Mesendoderm (in vitro differentiated cells): ENCODE results near the gene TENT5A.

ENCODE experiments used
- DNase-seq: peaks from one replicate; pipeline ENCODE4 v3.0.0; 2013
- H2AK5ac ChIP-seq: 2 replicates; pipeline ENCODE4 v1.6.1; 2013; ENCODE audit warnings: low read length, inconsistent platforms
- H2BK120ac ChIP-seq: 2 replicates; pipeline ENCODE4 v1.6.1; 2013; ENCODE audit warnings: low read depth, mild to moderate bottlenecking, low read length, moderate library complexity, mixed read lengths
- H2BK15ac ChIP-seq: replicated peaks from 2 replicates; pipeline ENCODE4 v1.6.1; 2013; ENCODE audit warnings: low read depth, mild to moderate bottlenecking, moderate library complexity
- H2BK5ac ChIP-seq: 2 replicates; pipeline ENCODE4 v1.6.1; 2013; ENCODE audit warnings: low read length, inconsistent platforms
- H3K18ac ChIP-seq: 2 replicates; pipeline ENCODE4 v1.6.1; 2013; ENCODE audit warnings: mild to moderate bottlenecking, low read length, mixed read lengths
- H3K23ac ChIP-seq: one replicate; pipeline ENCODE4 v1.6.1; 2013; ENCODE audit warnings: low read length
- H3K27ac ChIP-seq: 2 replicates; pipeline ENCODE4 v1.5.1; 2013; ENCODE audit warnings: low read depth, mild to moderate bottlenecking, inconsistent platforms, low read length, moderate library complexity
- H3K27me3 ChIP-seq: 2 replicates; pipeline ENCODE4 v1.6.1; 2013; ENCODE audit warnings: low read length, control low read depth, mild to moderate bottlenecking, inconsistent platforms; ENCODE audit not compliant: insufficient read depth, poor library complexity
- H3K36me3 ChIP-seq: 2 replicates; pipeline ENCODE4 v1.6.1; 2013; ENCODE audit warnings: low read length, inconsistent platforms; ENCODE audit not compliant: control insufficient read depth, insufficient read depth
- H3K4ac ChIP-seq: one replicate; pipeline ENCODE4 v1.6.1; 2013; ENCODE audit warnings: low read depth, mild to moderate bottlenecking, low read length, moderate library complexity
- H3K4me1 ChIP-seq: 2 replicates; pipeline ENCODE4 v1.6.1; 2013; ENCODE audit warnings: low read depth, low read length, inconsistent platforms; ENCODE audit not compliant: control insufficient read depth
- H3K4me2 ChIP-seq: 2 replicates; pipeline ENCODE4 v1.6.1; 2013; ENCODE audit warnings: low read length
- H3K4me3 ChIP-seq: 2 replicates; pipeline ENCODE4 v1.5.1; 2013; ENCODE audit warnings: mild to moderate bottlenecking, low read length
- H3K56ac ChIP-seq: one replicate; pipeline ENCODE4 v1.6.1; 2013; ENCODE audit warnings: low read length
- H3K79me1 ChIP-seq: 2 replicates; pipeline ENCODE4 v1.6.1; 2013; ENCODE audit warnings: low read length, inconsistent platforms
- H3K79me2 ChIP-seq: 2 replicates; pipeline ENCODE4 v1.6.1; 2013; ENCODE audit warnings: mild to moderate bottlenecking, low read length; ENCODE audit not compliant: control insufficient read depth, insufficient read depth
- H3K9ac ChIP-seq: 2 replicates; pipeline ENCODE4 v1.6.1; 2013; ENCODE audit warnings: low read length, inconsistent platforms
- H4K5ac ChIP-seq: one replicate; pipeline ENCODE4 v1.6.1; 2013; ENCODE audit warnings: low read length
- H4K8ac ChIP-seq: one replicate; pipeline ENCODE4 v1.6.1; 2013; ENCODE audit warnings: low read depth, mild to moderate bottlenecking, control low read depth, low read length, moderate library complexity
- WGBS: extraction: QIAGEN DNeasy Blood & Tissue Kit; methylation state at CpG from one replicate; pipeline ENCODE4 v1.1.7; 2013; ENCODE audit warnings: low lambda C conversion rate, missing lambda C conversion rate; ENCODE audit not compliant: insufficient coverage; ENCODE audit errors: extremely low coverage; 5-methylcytosine and 5-hydroxymethylcytosine counted together

Gene TENT5A

GRCh38 chr6:81749707-81750106, 2.8 kb downstream of the TENT5A start:
- Histone ChIP-seq H4K5ac (no peak overlapping the region), H3K4me3 (no peak overlapping the region), H3K79me2 (no peaks in the 10 kb centered on the region), H3K4me1 (no peaks in the 10 kb centered on the region), H3K4ac (no peak overlapping the region), H2BK15ac (no peak overlapping the region), H3K4me2 (no peak overlapping the region), H3K27me3 (no peaks in the 10 kb centered on the region), H2BK120ac (no peak overlapping the region), H3K79me1 (no peaks in the 10 kb centered on the region), H3K18ac (no peak overlapping the region), H2AK5ac (no peak overlapping the region), H3K23ac (no peak overlapping the region), H3K56ac (no peak overlapping the region), H3K9ac (no peak overlapping the region), H2BK5ac (no peak overlapping the region), H3K27ac (no peak overlapping the region), H4K8ac (no peak overlapping the region), H3K36me3 (no peaks in the 10 kb centered on the region)
- WGBS: no CpG with 5 or more reads among the region's 5 CpGs
- no peak for DNase-seq

DNA sequence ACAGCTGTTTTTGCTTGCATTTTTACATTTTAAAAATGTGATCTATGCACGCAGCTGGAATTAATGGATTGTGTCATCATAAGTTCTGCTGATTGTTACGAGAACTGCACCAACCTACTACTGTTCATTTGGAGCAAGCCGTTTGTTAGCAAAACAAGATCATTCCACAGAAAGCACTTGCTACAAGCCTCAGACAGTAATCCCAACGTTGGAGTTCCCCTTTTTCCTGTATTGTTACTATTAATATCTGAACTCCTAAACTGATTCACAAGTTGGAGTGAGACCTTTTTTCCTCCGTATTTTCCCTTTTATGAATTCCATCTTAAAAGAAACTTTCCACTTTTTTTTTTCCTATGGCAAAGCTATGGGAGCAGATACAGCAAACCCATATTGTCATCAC, 3.5 kb downstream of the TENT5A start:
- no peaks in the 10 kb centered on the region for H3K27me3 ChIP-seq
- no peaks in the 10 kb centered on the region for H3K4me1 ChIP-seq
- no peak overlapping the region for H4K5ac ChIP-seq
- H3K23ac ChIP-seq: no peak overlapping the region
- no peak overlapping the region for H3K18ac ChIP-seq
- no peak overlapping the region for H2AK5ac ChIP-seq
- no peak overlapping the region for H3K27ac ChIP-seq
- H3K79me1 ChIP-seq: no peaks in the 10 kb centered on the region
- H3K4me2 ChIP-seq: no peak overlapping the region
- H3K79me2 ChIP-seq: no peaks in the 10 kb centered on the region
- no CpG with 5 or more reads among the region's 5 CpGs for WGBS
- H2BK5ac ChIP-seq: no peak overlapping the region
- H2BK120ac ChIP-seq: no peak overlapping the region
- no peak overlapping the region for H3K4me3 ChIP-seq
- DNase-seq: no peak
- H4K8ac ChIP-seq: no peak overlapping the region
- H3K36me3 ChIP-seq: no peaks in the 10 kb centered on the region
- no peak overlapping the region for H3K56ac ChIP-seq
- H3K4ac ChIP-seq: no peak overlapping the region
- no peak overlapping the region for H2BK15ac ChIP-seq
- H3K9ac ChIP-seq: no peak overlapping the region

DNA sequence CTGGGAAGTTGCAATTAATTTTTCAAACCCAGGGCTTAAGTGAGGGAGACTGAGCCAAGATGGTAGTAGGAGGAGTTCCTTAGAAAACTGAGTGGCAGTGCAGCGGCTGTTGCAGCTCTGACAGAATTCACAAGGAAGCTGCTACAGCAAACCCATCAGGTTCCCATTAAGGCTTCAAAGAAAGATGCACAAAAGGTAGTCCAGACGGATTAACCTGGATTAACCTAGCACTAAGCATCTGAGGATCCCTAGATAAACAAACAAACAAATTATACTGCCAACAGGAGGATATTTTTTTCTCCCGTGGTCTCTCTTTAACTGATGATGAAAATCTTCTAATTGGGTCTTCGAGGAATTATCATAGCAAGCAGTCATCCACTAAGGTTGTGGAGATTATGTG, 5.2 kb downstream of the TENT5A start:
- H3K36me3 ChIP-seq: no peaks in the 10 kb centered on the region
- no peaks in the 10 kb centered on the region for H3K27me3 ChIP-seq
- H2BK15ac ChIP-seq: no peak overlapping the region
- H3K56ac ChIP-seq: no peak overlapping the region
- no peak overlapping the region for H3K4ac ChIP-seq
- no peak for DNase-seq
- H3K79me2 ChIP-seq: no peaks in the 10 kb centered on the region
- no peak overlapping the region for H3K9ac ChIP-seq
- H3K79me1 ChIP-seq: no peaks in the 10 kb centered on the region
- no peak overlapping the region for H3K18ac ChIP-seq
- no peak overlapping the region for H3K23ac ChIP-seq
- no CpG with 5 or more reads among the region's 4 CpGs for WGBS
- H3K4me2 ChIP-seq: no peak overlapping the region
- no peak overlapping the region for H4K5ac ChIP-seq
- H3K4me3 ChIP-seq: no peak overlapping the region
- no peak overlapping the region for H3K27ac ChIP-seq
- H2AK5ac ChIP-seq: no peak overlapping the region
- no peaks in the 10 kb centered on the region for H3K4me1 ChIP-seq
- H2BK5ac ChIP-seq: no peak overlapping the region
- H4K8ac ChIP-seq: no peak overlapping the region
- H2BK120ac ChIP-seq: no peak overlapping the region

GRCh38 chr6:81744131-81744530, 8.3 kb downstream of the TENT5A start:
- no peak overlapping the region for H4K5ac ChIP-seq
- no peak overlapping the region for H2BK15ac ChIP-seq
- no peak overlapping the region for H2AK5ac ChIP-seq
- no peak overlapping the region for H3K4ac ChIP-seq
- no peak overlapping the region for H2BK120ac ChIP-seq
- no peaks in the 10 kb centered on the region for H3K79me1 ChIP-seq
- H3K27ac ChIP-seq: no peak overlapping the region
- no peak overlapping the region for H3K4me2 ChIP-seq
- no peak overlapping the region for H3K4me3 ChIP-seq
- no CpG with 5 or more reads among the region's 2 CpGs for WGBS
- no peaks in the 10 kb centered on the region for H3K79me2 ChIP-seq
- no peak overlapping the region for H2BK5ac ChIP-seq
- DNase-seq: no peak
- H3K56ac ChIP-seq: no peak overlapping the region
- no peaks in the 10 kb centered on the region for H3K4me1 ChIP-seq
- no peaks in the 10 kb centered on the region for H3K36me3 ChIP-seq
- no peak overlapping the region for H3K18ac ChIP-seq
- no peak overlapping the region for H4K8ac ChIP-seq
- no peak overlapping the region for H3K9ac ChIP-seq
- H3K23ac ChIP-seq: no peak overlapping the region
- no peaks in the 10 kb centered on the region for H3K27me3 ChIP-seq

DNA sequence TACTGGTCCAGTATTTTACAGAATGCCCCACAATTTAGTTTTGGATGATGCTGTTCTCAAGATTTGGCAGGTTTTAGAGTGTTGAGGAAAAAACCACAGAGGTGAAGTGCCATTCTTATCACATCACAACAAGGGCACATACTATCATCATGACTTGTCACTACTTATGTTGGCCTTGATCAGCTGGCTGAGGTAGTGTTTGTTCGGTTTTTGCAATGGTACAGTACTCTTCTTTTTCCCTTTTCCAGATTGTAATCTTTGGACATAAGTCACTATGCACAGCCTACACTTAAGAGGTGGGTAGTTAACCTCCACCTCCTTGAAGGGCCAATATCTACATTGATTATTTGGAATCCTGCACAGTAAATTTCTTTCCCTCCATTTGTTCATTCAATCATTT, 8.8 kb downstream of the TENT5A start:
- Histone ChIP-seq H2BK15ac (no peak overlapping the region), H3K56ac (no peak overlapping the region), H2AK5ac (no peak overlapping the region), H4K8ac (no peak overlapping the region), H3K4ac (no peak overlapping the region), H2BK5ac (no peak overlapping the region), H2BK120ac (no peak overlapping the region), H3K4me2 (no peak overlapping the region), H3K23ac (no peak overlapping the region), H3K36me3 (no peaks in the 10 kb centered on the region), H4K5ac (no peak overlapping the region), H3K4me3 (no peak overlapping the region), H3K27me3 (no peaks in the 10 kb centered on the region), H3K18ac (no peak overlapping the region), H3K79me1 (no peaks in the 10 kb centered on the region), H3K4me1 (no peaks in the 10 kb centered on the region), H3K79me2 (no peaks in the 10 kb centered on the region), H3K9ac (no peak overlapping the region), H3K27ac (no peak overlapping the region)
- no CpG with 5 or more reads among the region's 1 CpG for WGBS
- no peak for DNase-seq

DNA sequence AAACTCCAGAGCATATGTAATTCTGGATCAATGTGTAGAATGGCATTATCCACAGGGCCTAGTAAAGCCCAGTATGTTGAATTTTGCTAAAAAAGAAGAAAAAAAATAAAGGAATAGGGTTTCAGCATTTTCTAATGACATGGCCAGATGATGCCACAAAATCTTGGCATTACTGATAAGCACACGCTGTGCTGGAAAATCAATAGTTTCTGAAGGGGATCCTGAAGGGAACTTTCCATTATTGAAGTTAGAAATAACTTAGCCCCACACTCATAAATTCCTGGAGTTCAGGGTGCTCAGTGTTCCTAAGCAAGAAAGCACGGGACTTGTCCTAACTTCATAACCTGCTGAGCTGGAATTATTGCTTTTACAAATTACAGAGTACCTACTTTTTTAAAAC, 10.8 kb downstream of the TENT5A start:
- no peak overlapping the region for H4K8ac ChIP-seq
- no peak overlapping the region for H2BK5ac ChIP-seq
- H3K9ac ChIP-seq: no peak overlapping the region
- no peaks in the 10 kb centered on the region for H3K79me2 ChIP-seq
- WGBS: no CpG with 5 or more reads among the region's 2 CpGs
- H3K27me3 ChIP-seq: no peaks in the 10 kb centered on the region
- H3K4ac ChIP-seq: no peak overlapping the region
- no peaks in the 10 kb centered on the region for H3K79me1 ChIP-seq
- H2BK15ac ChIP-seq: no peak overlapping the region
- H3K4me3 ChIP-seq: no peak overlapping the region
- no peaks in the 10 kb centered on the region for H3K36me3 ChIP-seq
- no peak overlapping the region for H3K18ac ChIP-seq
- H4K5ac ChIP-seq: no peak overlapping the region
- H3K27ac ChIP-seq: no peak overlapping the region
- H3K23ac ChIP-seq: no peak overlapping the region
- H3K4me2 ChIP-seq: no peak overlapping the region
- no peak overlapping the region for H3K56ac ChIP-seq
- H3K4me1 ChIP-seq: no peaks in the 10 kb centered on the region
- H2BK120ac ChIP-seq: no peak overlapping the region
- H2AK5ac ChIP-seq: no peak overlapping the region
- no peak for DNase-seq
